ENCODE results near the gene FUCA2. TPM values are rescaled to one million over a fixed set of nuclear protein-coding genes. Genes with fewer than 3 reads are reported as not detected.

FUCA2 gene
- total and polyA plus RNA-seq, 2 of the 8 experiments (the other 6 are each of a cell fraction or from before 2014, with no cell fraction given), result 24.2 to 47.2 TPM

GRCh38 chr6:143528164-143528811 lies 16.8 kb upstream of the FUCA2 start:
- no peak overlapping the region for H2BK15ac ChIP-seq (ENCODE audit: low read length)
- DNase-seq (ENCODE audit: low read depth in 1 of 2, low spot score in 2 of 2), result no peak
- no peak overlapping the region for H3K23ac ChIP-seq (ENCODE audit: insufficient read length)
- H3K14ac ChIP-seq (ENCODE audit: insufficient read length), result no peak overlapping the region
- no peaks in the 10 kb centered on the region for H3K36me3 ChIP-seq (ENCODE audit: control insufficient read depth in 2 of 4, insufficient read depth in 4 of 4, low read length in 3 of 4)
- H2BK120ac ChIP-seq (replicated peaks; ENCODE audit: low read depth, low read length), result no peak overlapping the region
- no peak overlapping the region for H2BK5ac ChIP-seq (ENCODE audit: low read depth, low read length)
- no peaks in the 10 kb centered on the region for H3K4me1 ChIP-seq (replicated peaks in 1 of 4; ENCODE audit: control insufficient read depth in 3 of 4, insufficient read depth in 4 of 4, low read length in 3 of 4)
- no peak overlapping the region for H2AFZ ChIP-seq (ENCODE audit: low read length)
- no peak overlapping the region; the same call in 1 of the 2 replicates for H2AK5ac ChIP-seq (ENCODE audit: low read depth, low read length)
- H3K9ac ChIP-seq (replicated peaks in 1 of 4; ENCODE audit: extremely low read depth in 1 of 4, low read depth in 3 of 4, low read length in 3 of 4), result no peak overlapping the region
- no peaks in the 10 kb centered on the region for H3K79me1 ChIP-seq (ENCODE audit: low read depth, low read length)
- H4K8ac ChIP-seq (ENCODE audit: extremely low read depth, insufficient read depth, low read length), result no peak overlapping the region
- no peak for TF ChIP-seq TBP (IDR thresholded peaks at IDR 0.05; ENCODE audit: low read depth, low read length)
- no peak overlapping the region for H4K5ac ChIP-seq (ENCODE audit: insufficient read length, low read depth, low read length)
- H3K23me2 ChIP-seq (ENCODE audit: low read depth, low read length), result no peaks in the 10 kb centered on the region; the same call in 1 of the 2 replicates
- no peaks in the 10 kb centered on the region for H4K20me1 ChIP-seq (replicated peaks in 1 of 2; ENCODE audit: control insufficient read depth in 1 of 2, insufficient read depth in 2 of 2, low read length in 2 of 2)
- POLR2A ChIA-PET (ENCODE audit: partially characterized antibody), result no interaction called here
- CTCF ChIA-PET (ENCODE audit: partially characterized antibody), result interaction anchor here (0.6 to 1.7 kb wide), 9 partner anchors 9 to 380 kb away, joined by 3 to 7 read pairs (median 4); no protein-coding TSS in a partner anchor
- H3K9me3 ChIP-seq (ENCODE audit: insufficient read depth in 2 of 2, low read depth in 1 of 2, low read length in 1 of 2), result no peaks in the 10 kb centered on the region
- no peak overlapping the region for H4K91ac ChIP-seq (replicated peaks; ENCODE audit: insufficient read length, low read length)
- WGBS, 2 experiments (ENCODE audit: extremely low coverage in 1 of 2, insufficient coverage in 1 of 2, insufficient read length in 1 of 2, insufficient replicate concordance in 2 of 2, low coverage in 1 of 2, low lambda C conversion rate in 2 of 2, missing lambda C conversion rate in 1 of 2), result 89% methylated on average over 7 of the region's 7 CpGs; no CpG with 5 or more reads in 1 of the 2 experiments
- no peak overlapping the region for H3K56ac ChIP-seq (replicated peaks; ENCODE audit: insufficient read length, low read depth, low read length)
- H3K18ac ChIP-seq (ENCODE audit: extremely low read depth, low read length), result no peak overlapping the region
- no peak overlapping the region for H3K4ac ChIP-seq (replicated peaks; ENCODE audit: insufficient read length, low read depth, low read length)
- no peaks in the 10 kb centered on the region for H3K79me2 ChIP-seq (ENCODE audit: control insufficient read depth in 1 of 2, insufficient read depth in 2 of 2, low read length in 2 of 2)
- H3K27me3 ChIP-seq (replicated peaks in 1 of 4; ENCODE audit: control insufficient read depth in 3 of 4, extremely low read depth in 1 of 4, insufficient read depth in 3 of 4, low read length in 3 of 4), result peaks cover 0 to 2% (median 0%) of the 10 kb centered on the region in 4 experiments; a peak in 1 of 7 replicates
- H2BK12ac ChIP-seq (ENCODE audit: low read depth, low read length), result no peak overlapping the region
- no peak overlapping the region for H3K4me2 ChIP-seq (ENCODE audit: insufficient read depth in 1 of 2, low read depth in 2 of 2, low read length in 2 of 2)
- H2BK20ac ChIP-seq (ENCODE audit: low read length), result no peak overlapping the region
- no peak for FAIRE-seq
- no peak overlapping the region for H3K4me3 ChIP-seq (ENCODE audit: extremely low read depth in 1 of 4, insufficient read depth in 2 of 4, low read depth in 3 of 4, low read length in 4 of 4)
- no peak overlapping the region for H3K27ac ChIP-seq (ENCODE audit: low read depth, low read length)

Data from H1 (cell line).